K562 (cell line): ENCODE measurements around the gene DOLPP1. TPM values are rescaled to one million over a fixed set of nuclear protein-coding genes. Genes with fewer than 3 reads are reported as not detected.

Experiments used
- ADNP ChIP-seq: fragments of 200-800 bp; sonication (Bioruptor generic); IDR thresholded peaks from 2 replicates; pipeline ENCODE4 v1.6.1; 2016; ENCODE audit warnings: missing genetic modification characterization, missing compliant biosample characterization
- BRF1 ChIP-seq: IDR thresholded peaks from 3 replicates; pipeline ENCODE4 v1.6.1; 2011; ENCODE audit warnings: borderline replicate concordance, mild to moderate bottlenecking; ENCODE audit not compliant: insufficient read length; ENCODE audit errors: extremely low read depth
- GMEB1 ChIP-seq: fragments of 250-450 bp; sonication (Bioruptor Pico); IDR thresholded peaks from 2 replicates; pipeline ENCODE4 v1.4.0; 2020; ENCODE audit warnings: mild to moderate bottlenecking
- HCFC1 ChIP-seq: IDR thresholded peaks from 2 replicates; pipeline ENCODE4 v1.6.1; 2012; ENCODE audit warnings: low read depth, low read length, improper control_type of control experiment
- HDAC8 ChIP-seq: fragments of 450-650 bp; IDR thresholded peaks from 2 replicates; pipeline ENCODE4 v1.6.1; 2016; ENCODE audit warnings: mild to moderate bottlenecking, missing genetic modification characterization, moderate library complexity, missing compliant biosample characterization
- KAT7 ChIP-seq: sonication (generic); formaldehyde crosslinking; IDR thresholded peaks from 2 replicates; pipeline ENCODE4 v1.8.0; 2022; ENCODE audit warnings: missing genetic modification reagents, mild to moderate bottlenecking, borderline replicate concordance
- L3MBTL2 ChIP-seq: fragments of 450-650 bp; IDR thresholded peaks from 2 replicates; pipeline ENCODE4 v1.6.1; 2016; ENCODE audit warnings: mild to moderate bottlenecking, moderate library complexity
- LARP7 ChIP-seq: fragments of 450-650 bp; IDR thresholded peaks from 2 replicates; pipeline ENCODE4 v1.6.1; 2016
- NONO ChIP-seq, 2 experiments: fragments of 200-400 bp in 1 of 2; fragments of 450-650 bp in 1 of 2; formaldehyde crosslinking in 1 of 2; IDR thresholded peaks; 2 replicates each; pipeline ENCODE4 v1.6.1; 2017; ENCODE audit warnings: low read depth in 2 of 2, mild to moderate bottlenecking in 2 of 2, moderate library complexity in 2 of 2, low read length in 1 of 2
- RAD21 ChIP-seq, 2 experiments: fragments of 250-450 bp in 1 of 2; fragments of 450-650 bp in 1 of 2; sonication (Bioruptor Pico) in 1 of 2; formaldehyde crosslinking in 1 of 2; IDR thresholded peaks in 1 of 2; conservative IDR thresholded peaks in 1 of 2; 2 replicates each; pipeline versions ENCODE4 v1.4.0 to v1.8.0; 2020 to 2022; ENCODE audit warnings: mild to moderate bottlenecking in 2 of 2, moderate library complexity in 1 of 2
- RBM17 ChIP-seq: fragments of 200-400 bp; formaldehyde crosslinking; IDR thresholded peaks from 2 replicates; pipeline ENCODE4 v1.6.1; 2017; ENCODE audit warnings: low read depth, mild to moderate bottlenecking, low read length, borderline replicate concordance
- SMARCA5 ChIP-seq: fragments of 450-650 bp; IDR thresholded peaks from 2 replicates; pipeline ENCODE4 v1.6.1; 2016
- TAF15 ChIP-seq: fragments of 200-400 bp; formaldehyde crosslinking; IDR thresholded peaks from 2 replicates; pipeline ENCODE4 v1.6.1; 2017; ENCODE audit warnings: mild to moderate bottlenecking, low read depth, low read length, moderate library complexity
- TCF3 ChIP-seq: sonication (generic); formaldehyde crosslinking; IDR thresholded peaks from 2 replicates; pipeline ENCODE4 v1.4.0; 2020; ENCODE audit warnings: mild to moderate bottlenecking, missing genetic modification reagents
- polyA plus RNA-seq, 8 experiments: library from polyadenylated mRNA; depleted of rRNA in 4 of 8; stranded (reverse) in 5 of 8; unstranded in 3 of 8; fragments of >200 nt; fragmentation: Nextera tagmentation in 2 of 8; fragmentation: Illumina TruSeq in 1 of 8; extraction: Ambion mirVana in 2 of 8; extraction: Trizol in 1 of 8; gene quantifications; 2 replicates each; pipeline versions ENCODE4 v1.2.1 to v1.2.3, GENCODE V29; 2011 to 2014; ENCODE audit warnings: inconsistent platforms in 1 of 8, missing spikeins in 1 of 8
- total RNA-seq, 7 experiments: library from RNA; depleted of rRNA in 6 of 7; stranded (reverse); fragments of >200 nt in 6 of 7; fragmentation: Illumina TruSeq in 2 of 7; extraction: Trizol in 2 of 7; gene quantifications; 2 replicates each; pipeline versions ENCODE4 v1.2.1 to v1.2.3, GENCODE V29; 2011 to 2021; ENCODE audit warnings: low replicate concordance in 1 of 7
- TF ChIP-seq, protein P1 (sequence below): fragments of 450-650 bp; IDR thresholded peaks from 2 replicates; pipeline ENCODE4 v1.6.1; 2016; ENCODE audit warnings: mild to moderate bottlenecking, moderate library complexity

DOLPP1 gene
- total and polyA plus RNA-seq, 9 of the 15 experiments (the other 6 are each of a cell fraction or from before 2014, with no cell fraction given) = 3.0 to 39.8 (median 30.5) TPM

GRCh38 chr9:129110740-129111527, 30.0 kb downstream of the DOLPP1 start, which contains the start of the genes CRAT and PTPA (continued):
- TF ChIP-seq BRF1 = no peak
- TF ChIP-seq RAD21 (CRISPR knock-in tag; conservative IDR thresholded peaks at IDR 0.05 in 1 of 2, IDR thresholded peaks at IDR 0.05 in 1 of 2) = no peak
- peak; percentile 78 for TF ChIP-seq GMEB1 (CRISPR knock-in tag)
- peak; percentile 94 for TF ChIP-seq L3MBTL2
- peak; percentile 37 for TF ChIP-seq TCF3
- no peak for TF ChIP-seq KAT7
- TF ChIP-seq ADNP (tag) = no peak
- no peak for TF ChIP-seq RBM17
- no peak for TF ChIP-seq TAF15
- TF ChIP-seq HDAC8 (tag) = no peak; the same call in 1 of the 2 replicates
- no peak for TF ChIP-seq LARP7
- TF ChIP-seq NONO (IDR thresholded peaks at IDR 0.05; ENCODE audit: low read depth in 2 of 2, low read length in 1 of 2) = peak; percentile 35 to 81; a peak in 1 of 4 replicates
- TF ChIP-seq, protein P1, sequence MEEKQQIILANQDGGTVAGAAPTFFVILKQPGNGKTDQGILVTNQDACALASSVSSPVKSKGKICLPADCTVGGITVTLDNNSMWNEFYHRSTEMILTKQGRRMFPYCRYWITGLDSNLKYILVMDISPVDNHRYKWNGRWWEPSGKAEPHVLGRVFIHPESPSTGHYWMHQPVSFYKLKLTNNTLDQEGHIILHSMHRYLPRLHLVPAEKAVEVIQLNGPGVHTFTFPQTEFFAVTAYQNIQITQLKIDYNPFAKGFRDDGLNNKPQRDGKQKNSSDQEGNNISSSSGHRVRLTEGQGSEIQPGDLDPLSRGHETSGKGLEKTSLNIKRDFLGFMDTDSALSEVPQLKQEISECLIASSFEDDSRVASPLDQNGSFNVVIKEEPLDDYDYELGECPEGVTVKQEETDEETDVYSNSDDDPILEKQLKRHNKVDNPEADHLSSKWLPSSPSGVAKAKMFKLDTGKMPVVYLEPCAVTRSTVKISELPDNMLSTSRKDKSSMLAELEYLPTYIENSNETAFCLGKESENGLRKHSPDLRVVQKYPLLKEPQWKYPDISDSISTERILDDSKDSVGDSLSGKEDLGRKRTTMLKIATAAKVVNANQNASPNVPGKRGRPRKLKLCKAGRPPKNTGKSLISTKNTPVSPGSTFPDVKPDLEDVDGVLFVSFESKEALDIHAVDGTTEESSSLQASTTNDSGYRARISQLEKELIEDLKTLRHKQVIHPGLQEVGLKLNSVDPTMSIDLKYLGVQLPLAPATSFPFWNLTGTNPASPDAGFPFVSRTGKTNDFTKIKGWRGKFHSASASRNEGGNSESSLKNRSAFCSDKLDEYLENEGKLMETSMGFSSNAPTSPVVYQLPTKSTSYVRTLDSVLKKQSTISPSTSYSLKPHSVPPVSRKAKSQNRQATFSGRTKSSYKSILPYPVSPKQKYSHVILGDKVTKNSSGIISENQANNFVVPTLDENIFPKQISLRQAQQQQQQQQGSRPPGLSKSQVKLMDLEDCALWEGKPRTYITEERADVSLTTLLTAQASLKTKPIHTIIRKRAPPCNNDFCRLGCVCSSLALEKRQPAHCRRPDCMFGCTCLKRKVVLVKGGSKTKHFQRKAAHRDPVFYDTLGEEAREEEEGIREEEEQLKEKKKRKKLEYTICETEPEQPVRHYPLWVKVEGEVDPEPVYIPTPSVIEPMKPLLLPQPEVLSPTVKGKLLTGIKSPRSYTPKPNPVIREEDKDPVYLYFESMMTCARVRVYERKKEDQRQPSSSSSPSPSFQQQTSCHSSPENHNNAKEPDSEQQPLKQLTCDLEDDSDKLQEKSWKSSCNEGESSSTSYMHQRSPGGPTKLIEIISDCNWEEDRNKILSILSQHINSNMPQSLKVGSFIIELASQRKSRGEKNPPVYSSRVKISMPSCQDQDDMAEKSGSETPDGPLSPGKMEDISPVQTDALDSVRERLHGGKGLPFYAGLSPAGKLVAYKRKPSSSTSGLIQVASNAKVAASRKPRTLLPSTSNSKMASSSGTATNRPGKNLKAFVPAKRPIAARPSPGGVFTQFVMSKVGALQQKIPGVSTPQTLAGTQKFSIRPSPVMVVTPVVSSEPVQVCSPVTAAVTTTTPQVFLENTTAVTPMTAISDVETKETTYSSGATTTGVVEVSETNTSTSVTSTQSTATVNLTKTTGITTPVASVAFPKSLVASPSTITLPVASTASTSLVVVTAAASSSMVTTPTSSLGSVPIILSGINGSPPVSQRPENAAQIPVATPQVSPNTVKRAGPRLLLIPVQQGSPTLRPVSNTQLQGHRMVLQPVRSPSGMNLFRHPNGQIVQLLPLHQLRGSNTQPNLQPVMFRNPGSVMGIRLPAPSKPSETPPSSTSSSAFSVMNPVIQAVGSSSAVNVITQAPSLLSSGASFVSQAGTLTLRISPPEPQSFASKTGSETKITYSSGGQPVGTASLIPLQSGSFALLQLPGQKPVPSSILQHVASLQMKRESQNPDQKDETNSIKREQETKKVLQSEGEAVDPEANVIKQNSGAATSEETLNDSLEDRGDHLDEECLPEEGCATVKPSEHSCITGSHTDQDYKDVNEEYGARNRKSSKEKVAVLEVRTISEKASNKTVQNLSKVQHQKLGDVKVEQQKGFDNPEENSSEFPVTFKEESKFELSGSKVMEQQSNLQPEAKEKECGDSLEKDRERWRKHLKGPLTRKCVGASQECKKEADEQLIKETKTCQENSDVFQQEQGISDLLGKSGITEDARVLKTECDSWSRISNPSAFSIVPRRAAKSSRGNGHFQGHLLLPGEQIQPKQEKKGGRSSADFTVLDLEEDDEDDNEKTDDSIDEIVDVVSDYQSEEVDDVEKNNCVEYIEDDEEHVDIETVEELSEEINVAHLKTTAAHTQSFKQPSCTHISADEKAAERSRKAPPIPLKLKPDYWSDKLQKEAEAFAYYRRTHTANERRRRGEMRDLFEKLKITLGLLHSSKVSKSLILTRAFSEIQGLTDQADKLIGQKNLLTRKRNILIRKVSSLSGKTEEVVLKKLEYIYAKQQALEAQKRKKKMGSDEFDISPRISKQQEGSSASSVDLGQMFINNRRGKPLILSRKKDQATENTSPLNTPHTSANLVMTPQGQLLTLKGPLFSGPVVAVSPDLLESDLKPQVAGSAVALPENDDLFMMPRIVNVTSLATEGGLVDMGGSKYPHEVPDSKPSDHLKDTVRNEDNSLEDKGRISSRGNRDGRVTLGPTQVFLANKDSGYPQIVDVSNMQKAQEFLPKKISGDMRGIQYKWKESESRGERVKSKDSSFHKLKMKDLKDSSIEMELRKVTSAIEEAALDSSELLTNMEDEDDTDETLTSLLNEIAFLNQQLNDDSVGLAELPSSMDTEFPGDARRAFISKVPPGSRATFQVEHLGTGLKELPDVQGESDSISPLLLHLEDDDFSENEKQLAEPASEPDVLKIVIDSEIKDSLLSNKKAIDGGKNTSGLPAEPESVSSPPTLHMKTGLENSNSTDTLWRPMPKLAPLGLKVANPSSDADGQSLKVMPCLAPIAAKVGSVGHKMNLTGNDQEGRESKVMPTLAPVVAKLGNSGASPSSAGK = no peak; the same call in 1 of the 2 replicates
- peak; percentile 88 for TF ChIP-seq HCFC1
- TF ChIP-seq SMARCA5 = peak; percentile 79; the same call in 1 of the 2 replicates
- TF ChIP-seq, all 486 proteins: peak for 139
